Measurements from ENCODE around the gene CNTNAP3.
"Not testable (repeated sequence)": the region's sequence is repeated elsewhere in the genome, so short reads cannot be mapped to it uniquely, and the experiment has no call there.

Gene CNTNAP3

GRCh38 chr9:39025911-39026588, 261.9 kb downstream of the CNTNAP3 start:
- not testable (repeated sequence) for DNase-seq (ENCODE audit: low read depth); H3K4me3 ChIP-seq (ENCODE audit: low read length)
